Measurements from ENCODE around the gene C14orf132. TPM values are rescaled to one million over a fixed set of nuclear protein-coding genes. Genes with fewer than 3 reads are reported as not detected.

C14orf132 gene
- total RNA-seq, 1 donor from 2014 or later: 0.21 TPM

DNA sequence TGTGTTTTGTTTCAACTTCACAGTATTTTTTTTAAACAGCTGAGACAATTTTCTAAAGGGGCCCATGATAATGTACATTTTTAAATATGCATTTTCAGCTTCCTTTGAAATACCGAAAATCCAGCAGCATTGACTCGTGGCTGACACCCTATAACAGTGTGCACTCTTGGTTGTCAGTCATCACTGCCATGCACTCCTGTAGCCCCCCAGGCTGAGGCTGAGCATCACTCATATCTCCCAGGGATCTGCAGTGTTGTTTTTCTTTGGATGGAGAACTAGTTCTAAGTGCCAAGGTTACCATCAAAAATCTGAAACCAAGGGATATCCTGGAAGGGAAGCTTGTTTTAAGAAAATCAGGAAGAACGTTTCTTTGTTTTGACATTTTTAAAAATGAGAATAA lies 81.2 kb downstream of the C14orf132 start:
- Mint-ChIP-seq H3K4me1 (ENCODE audit: low read depth) (peaks cover 27% of the 10 kb centered on the region), H3K4me3 (no peak overlapping the region), H3K9me3 (no peaks in the 10 kb centered on the region), H3K27ac (no peak overlapping the region), H3K27me3 (ENCODE audit: insufficient read depth) (no peaks in the 10 kb centered on the region), H3K36me3 (ENCODE audit: low read depth) (no peaks in the 10 kb centered on the region)
- intact Hi-C loops (cut with micrococcal nuclease): no loop called here
- no peak for DNase-seq (ENCODE audit: low spot score)

DNA sequence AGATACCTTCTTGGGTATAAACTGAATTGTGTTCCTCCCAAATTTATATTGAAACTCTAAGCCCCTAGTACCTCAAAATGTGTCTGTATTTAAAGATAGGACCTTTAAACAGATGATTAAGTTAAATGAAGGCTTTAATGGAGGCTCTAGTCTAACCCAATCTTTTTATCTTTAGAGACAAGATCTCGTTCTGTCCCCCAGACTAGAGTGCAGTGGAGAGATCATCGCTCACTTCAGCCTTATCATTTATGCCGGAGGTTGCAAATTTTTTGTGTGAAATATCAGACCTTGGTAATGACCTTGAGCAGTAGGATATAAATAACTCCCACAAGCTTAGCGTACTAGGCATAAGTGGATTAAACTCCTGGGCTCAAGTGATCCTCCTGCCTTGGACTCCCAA lies 81.8 kb downstream of the C14orf132 start:
- no peak overlapping the region for H3K4me3 Mint-ChIP-seq
- H3K4me1 Mint-ChIP-seq (ENCODE audit: low read depth): peaks cover 31% of the 10 kb centered on the region
- H3K36me3 Mint-ChIP-seq (ENCODE audit: low read depth): no peaks in the 10 kb centered on the region
- intact Hi-C loops (cut with micrococcal nuclease): no loop called here
- no peak overlapping the region for H3K27ac Mint-ChIP-seq
- no peaks in the 10 kb centered on the region for H3K27me3 Mint-ChIP-seq (ENCODE audit: insufficient read depth)
- no peaks in the 10 kb centered on the region for H3K9me3 Mint-ChIP-seq
- DNase-seq (ENCODE audit: low spot score): no peak

- H3K27me3 Mint-ChIP-seq (ENCODE audit: insufficient read depth): no peaks in the 10 kb centered on the region
- no peak overlapping the region for H3K4me3 Mint-ChIP-seq
- DNase-seq (ENCODE audit: low spot score): no peak
- H3K4me1 Mint-ChIP-seq (ENCODE audit: low read depth): peaks cover 38% of the 10 kb centered on the region
- H3K36me3 Mint-ChIP-seq (ENCODE audit: low read depth): no peaks in the 10 kb centered on the region
- intact Hi-C loops (cut with micrococcal nuclease): no loop called here
- no peaks in the 10 kb centered on the region for H3K9me3 Mint-ChIP-seq
- H3K27ac Mint-ChIP-seq: no peak overlapping the region
Observed at GRCh38 chr14:96121660-96122395, 82.7 kb downstream of the C14orf132 start.

GRCh38 chr14:96122496-96122895 lies 83.3 kb downstream of the C14orf132 start:
- intact Hi-C loops (cut with micrococcal nuclease): no loop called here
- no peak overlapping the region for H3K27ac Mint-ChIP-seq
- H3K36me3 Mint-ChIP-seq (ENCODE audit: low read depth): no peaks in the 10 kb centered on the region
- peaks cover 35% of the 10 kb centered on the region for H3K4me1 Mint-ChIP-seq (ENCODE audit: low read depth)
- no peaks in the 10 kb centered on the region for H3K9me3 Mint-ChIP-seq
- no peaks in the 10 kb centered on the region for H3K27me3 Mint-ChIP-seq (ENCODE audit: insufficient read depth)
- DNase-seq (ENCODE audit: low spot score): no peak
- H3K4me3 Mint-ChIP-seq: no peak overlapping the region

- no peaks in the 10 kb centered on the region for H3K36me3 Mint-ChIP-seq (ENCODE audit: low read depth)
- no peaks in the 10 kb centered on the region for H3K27me3 Mint-ChIP-seq (ENCODE audit: insufficient read depth)
- no peak overlapping the region for H3K4me3 Mint-ChIP-seq
- no peak for DNase-seq (ENCODE audit: low spot score)
- H3K9me3 Mint-ChIP-seq: no peaks in the 10 kb centered on the region
- no peak overlapping the region for H3K27ac Mint-ChIP-seq
- peaks cover 20% of the 10 kb centered on the region for H3K4me1 Mint-ChIP-seq (ENCODE audit: low read depth)
- intact Hi-C loops (cut with micrococcal nuclease): no loop called here
Observed at GRCh38 chr14:96125536-96125935, 86.4 kb downstream of the C14orf132 start.

- H3K27me3 Mint-ChIP-seq (ENCODE audit: insufficient read depth): no peaks in the 10 kb centered on the region
- peak; percentile 17 for DNase-seq (ENCODE audit: low spot score)
- peak overlapping the region; percentile 74 for H3K27ac Mint-ChIP-seq
- intact Hi-C loops (cut with micrococcal nuclease): no loop called here
- H3K4me1 Mint-ChIP-seq (ENCODE audit: low read depth): peaks cover 20% of the 10 kb centered on the region
- H3K4me3 Mint-ChIP-seq: peak overlapping the region; percentile 4
- no peaks in the 10 kb centered on the region for H3K9me3 Mint-ChIP-seq
- no peaks in the 10 kb centered on the region for H3K36me3 Mint-ChIP-seq (ENCODE audit: low read depth)
Observed at GRCh38 chr14:96126339-96126782, 87.2 kb downstream of the C14orf132 start.

- intact Hi-C loops (cut with micrococcal nuclease): no loop called here
- Mint-ChIP-seq H3K36me3 (ENCODE audit: low read depth) (no peaks in the 10 kb centered on the region), H3K4me3 (peak overlapping the region; percentile 4), H3K4me1 (ENCODE audit: low read depth) (peaks cover 20% of the 10 kb centered on the region), H3K27me3 (ENCODE audit: insufficient read depth) (no peaks in the 10 kb centered on the region), H3K9me3 (no peaks in the 10 kb centered on the region), H3K27ac (peak overlapping the region; percentile 74)
- no peak for DNase-seq (ENCODE audit: low spot score)
Observed at GRCh38 chr14:96126783-96127271, 87.7 kb downstream of the C14orf132 start.

DNA sequence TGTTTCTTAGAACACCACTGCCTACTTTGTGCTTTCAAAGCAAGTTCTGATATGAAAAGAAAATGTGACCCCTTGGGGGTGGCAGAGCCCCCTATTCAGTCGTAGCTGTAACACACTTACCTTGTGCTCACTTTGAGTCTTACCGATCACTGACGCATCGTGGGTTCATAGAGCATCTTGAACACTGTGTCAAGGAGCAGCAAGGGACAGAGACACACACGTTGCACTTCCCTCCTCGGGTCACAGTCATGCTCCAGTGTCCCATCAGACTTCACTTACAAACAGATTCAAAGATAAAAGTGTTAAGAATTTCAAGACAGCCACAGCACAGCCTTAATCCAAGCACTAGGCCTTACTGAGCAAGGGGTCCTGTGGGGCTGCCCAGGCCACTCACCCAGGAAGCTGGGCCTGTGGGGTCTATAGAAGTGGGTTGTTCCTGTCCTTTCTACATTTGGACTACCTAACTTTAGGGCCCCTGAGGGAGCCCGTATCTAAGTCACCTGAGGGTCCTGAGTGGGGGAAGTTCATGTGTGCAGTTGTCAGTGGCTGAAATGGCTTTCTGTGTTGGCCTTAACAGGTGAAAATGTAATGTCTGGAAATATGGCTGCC lies 90.1 kb downstream of the C14orf132 start:
- Mint-ChIP-seq H3K27ac (no peak overlapping the region), H3K27me3 (ENCODE audit: insufficient read depth) (peaks cover 2% of the 10 kb centered on the region), H3K4me1 (ENCODE audit: low read depth) (peaks cover 15% of the 10 kb centered on the region), H3K4me3 (no peak overlapping the region), H3K36me3 (ENCODE audit: low read depth) (no peaks in the 10 kb centered on the region), H3K9me3 (no peaks in the 10 kb centered on the region)
- no peak for DNase-seq (ENCODE audit: low spot score)
- intact Hi-C loops (cut with micrococcal nuclease): no loop called here

GRCh38 chr14:96130391-96130790 lies 91.2 kb downstream of the C14orf132 start:
- Mint-ChIP-seq H3K4me3 (no peak overlapping the region), H3K4me1 (ENCODE audit: low read depth) (peaks cover 15% of the 10 kb centered on the region), H3K27ac (no peak overlapping the region), H3K9me3 (no peaks in the 10 kb centered on the region), H3K36me3 (ENCODE audit: low read depth) (no peaks in the 10 kb centered on the region), H3K27me3 (ENCODE audit: insufficient read depth) (peaks cover 2% of the 10 kb centered on the region)
- intact Hi-C loops (cut with micrococcal nuclease): no loop called here
- no peak for DNase-seq (ENCODE audit: low spot score)

GRCh38 chr14:96130854-96131253 lies 91.7 kb downstream of the C14orf132 start:
- DNase-seq (ENCODE audit: low spot score): no peak
- peaks cover 2% of the 10 kb centered on the region for H3K27me3 Mint-ChIP-seq (ENCODE audit: insufficient read depth)
- H3K9me3 Mint-ChIP-seq: no peaks in the 10 kb centered on the region
- intact Hi-C loops (cut with micrococcal nuclease): no loop called here
- H3K4me3 Mint-ChIP-seq: no peak overlapping the region
- no peaks in the 10 kb centered on the region for H3K36me3 Mint-ChIP-seq (ENCODE audit: low read depth)
- no peak overlapping the region for H3K27ac Mint-ChIP-seq
- H3K4me1 Mint-ChIP-seq (ENCODE audit: low read depth): peaks cover 11% of the 10 kb centered on the region

- H3K9me3 Mint-ChIP-seq: no peaks in the 10 kb centered on the region
- H3K4me1 Mint-ChIP-seq (ENCODE audit: low read depth): peaks cover 2% of the 10 kb centered on the region
- no peaks in the 10 kb centered on the region for H3K36me3 Mint-ChIP-seq (ENCODE audit: low read depth)
- H3K27me3 Mint-ChIP-seq (ENCODE audit: insufficient read depth): peaks cover 2% of the 10 kb centered on the region
- no peak overlapping the region for H3K27ac Mint-ChIP-seq
- no peak for DNase-seq (ENCODE audit: low spot score)
- H3K4me3 Mint-ChIP-seq: no peak overlapping the region
- intact Hi-C loops (cut with micrococcal nuclease): no loop called here
Observed at GRCh38 chr14:96131836-96132235, 92.7 kb downstream of the C14orf132 start.

GRCh38 chr14:96134508-96134907 lies 95.3 kb downstream of the C14orf132 start:
- Mint-ChIP-seq H3K27me3 (ENCODE audit: insufficient read depth) (peaks cover 6% of the 10 kb centered on the region), H3K4me1 (ENCODE audit: low read depth) (no peaks in the 10 kb centered on the region), H3K4me3 (no peak overlapping the region), H3K9me3 (no peaks in the 10 kb centered on the region), H3K27ac (no peak overlapping the region), H3K36me3 (ENCODE audit: low read depth) (no peaks in the 10 kb centered on the region)
- intact Hi-C loops (cut with micrococcal nuclease): no loop called here
- DNase-seq (ENCODE audit: low spot score): no peak

- DNase-seq (ENCODE audit: low spot score): no peak
- Mint-ChIP-seq H3K4me3 (no peak overlapping the region), H3K27me3 (ENCODE audit: insufficient read depth) (peaks cover 6% of the 10 kb centered on the region), H3K4me1 (ENCODE audit: low read depth) (no peaks in the 10 kb centered on the region), H3K36me3 (ENCODE audit: low read depth) (no peaks in the 10 kb centered on the region), H3K9me3 (no peaks in the 10 kb centered on the region), H3K27ac (no peak overlapping the region)
- intact Hi-C loops (cut with micrococcal nuclease): no loop called here
Observed at GRCh38 chr14:96135285-96135684, 96.1 kb downstream of the C14orf132 start.
